GM21360 (cell line): ENCODE data around the gene ANAPC2.

Source experiments
- ATAC-seq: cut with Tn5 transposase; IDR thresholded peaks from one replicate; pipeline ENCODE4 v1.9.1; 2021; ENCODE audit warnings: mild to moderate bottlenecking, moderate library complexity; ENCODE audit not compliant: unreplicated experiment

The ANAPC2 gene

DNA sequence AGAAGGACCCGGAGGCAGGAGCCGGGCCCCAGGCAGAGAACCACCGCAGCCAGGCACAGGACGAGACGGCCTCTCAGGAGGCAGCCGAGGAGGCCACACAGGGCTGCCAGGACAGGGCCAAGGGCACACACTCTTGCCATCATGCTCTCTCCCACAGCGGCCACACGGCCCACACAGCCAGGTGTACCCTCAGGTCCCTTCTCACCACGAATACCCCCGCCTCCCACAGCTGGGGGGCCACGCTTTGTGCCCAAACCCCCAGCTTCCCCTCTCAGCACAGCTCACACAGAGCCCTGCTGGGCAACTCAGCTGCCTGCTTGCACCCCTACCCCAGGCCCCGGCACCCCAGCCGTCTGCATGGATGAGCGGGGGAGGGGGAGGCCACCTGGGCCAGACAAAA is 5.4 kb upstream of the ANAPC2 start:
- ATAC-seq, result no peak

DNA sequence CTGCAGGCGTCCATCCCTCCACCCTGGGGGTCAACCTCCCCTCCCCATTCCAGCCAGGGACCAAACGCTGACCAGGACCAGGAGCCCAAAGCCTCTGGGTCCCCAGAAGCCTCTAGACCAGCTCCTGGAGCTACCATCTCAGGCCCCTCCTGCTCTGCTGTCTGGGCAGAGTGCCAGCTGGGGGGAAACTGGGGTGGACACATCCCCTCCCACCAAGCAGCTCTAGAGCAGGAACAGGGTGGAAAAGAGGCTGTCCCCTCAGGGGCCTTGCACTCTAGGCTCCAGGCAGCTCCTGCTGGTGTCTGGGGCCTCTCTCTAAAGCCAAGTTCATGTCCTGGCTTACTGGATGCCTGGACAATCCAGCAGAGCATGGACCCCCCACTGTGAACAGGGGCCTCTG is 4.5 kb upstream of the ANAPC2 start:
- no peak for ATAC-seq

GRCh38 chr9:137192448-137192780 is 4.1 kb upstream of the ANAPC2 start:
- no peak for ATAC-seq

DNA sequence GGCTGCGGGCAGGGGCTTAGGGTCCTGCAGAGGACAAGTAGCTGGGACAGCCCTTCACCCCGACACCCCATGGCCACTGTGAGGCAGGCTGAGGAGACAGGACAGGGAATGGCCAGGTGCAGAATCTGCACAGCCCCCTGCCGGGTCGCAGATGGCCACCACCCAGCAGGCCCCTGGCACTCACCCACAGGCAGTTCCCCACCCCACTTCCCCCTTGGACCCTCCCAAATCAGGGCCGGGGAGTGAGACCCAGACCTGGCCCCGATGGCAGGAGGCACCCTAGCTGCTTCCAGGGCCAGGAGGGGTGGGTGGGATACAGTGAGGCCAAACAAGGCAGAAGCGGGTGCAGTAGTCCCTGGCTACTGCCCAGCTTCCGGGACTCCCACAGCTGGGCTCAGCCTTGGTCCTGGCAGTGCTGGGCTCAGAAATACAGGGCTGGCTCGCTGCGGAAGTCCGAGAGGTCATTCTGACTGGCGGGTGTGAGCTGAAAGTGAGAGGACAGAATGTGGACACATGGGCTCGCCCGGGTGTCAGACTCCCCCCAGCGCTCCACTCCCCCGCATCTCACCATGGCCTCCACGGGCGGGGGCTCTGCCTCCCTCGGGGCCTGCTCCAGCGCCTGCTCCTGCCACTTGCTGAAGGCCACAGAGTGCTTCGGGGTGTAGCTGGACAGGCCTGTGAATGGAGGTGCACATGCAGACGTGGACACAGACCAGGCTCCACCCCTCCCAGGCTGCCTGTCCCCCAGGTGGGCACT is 3.5 kb upstream of the ANAPC2 start:
- no peak for ATAC-seq

- no peak for ATAC-seq
Measured at GRCh38 chr9:137191245-137191644, 2.9 kb upstream of the ANAPC2 start.

DNA sequence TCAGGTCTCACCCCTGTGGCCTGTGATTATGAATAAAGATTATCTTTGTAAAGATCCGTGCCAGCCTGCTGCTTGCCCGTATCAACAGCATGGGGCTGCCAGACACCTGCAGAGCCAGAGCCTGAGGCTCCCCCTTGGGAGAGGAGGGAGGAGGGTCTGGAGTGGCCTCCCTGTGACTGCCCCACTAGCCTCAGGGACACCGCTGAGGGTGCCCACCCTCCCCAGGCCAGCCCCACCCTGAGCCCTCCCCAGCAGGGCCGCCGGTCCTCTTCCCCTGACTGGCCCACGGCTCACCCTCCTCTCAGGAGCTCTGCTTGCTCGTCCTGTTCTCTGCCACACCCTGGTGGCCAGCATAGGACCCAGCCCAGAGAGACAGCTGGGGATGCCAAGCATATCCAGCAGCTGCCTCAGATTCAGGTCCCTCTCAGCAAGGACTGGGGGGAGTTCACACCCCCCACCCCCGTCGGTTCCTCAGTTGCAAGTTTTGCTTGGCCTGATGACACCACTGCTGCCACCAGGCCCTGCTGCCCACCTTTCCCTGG is 2.0 kb upstream of the ANAPC2 start:
- ATAC-seq, result no peak

GRCh38 chr9:137189297-137190295 is 1.2 kb upstream of the ANAPC2 start:
- ATAC-seq, result no peak

GRCh38 chr9:137188086-137188489 is 272 bp downstream of the ANAPC2 start:
- ATAC-seq, result no peak

- ATAC-seq, result no peak
Measured at GRCh38 chr9:137187386-137187785, 974 bp downstream of the ANAPC2 start.

GRCh38 chr9:137186385-137186784 is 2.0 kb downstream of the ANAPC2 start:
- ATAC-seq, result no peak

- no peak for ATAC-seq
Measured at GRCh38 chr9:137185921-137186320, 2.4 kb downstream of the ANAPC2 start.

- ATAC-seq, result no peak
Measured at GRCh38 chr9:137184881-137185660, 3.3 kb downstream of the ANAPC2 start.

DNA sequence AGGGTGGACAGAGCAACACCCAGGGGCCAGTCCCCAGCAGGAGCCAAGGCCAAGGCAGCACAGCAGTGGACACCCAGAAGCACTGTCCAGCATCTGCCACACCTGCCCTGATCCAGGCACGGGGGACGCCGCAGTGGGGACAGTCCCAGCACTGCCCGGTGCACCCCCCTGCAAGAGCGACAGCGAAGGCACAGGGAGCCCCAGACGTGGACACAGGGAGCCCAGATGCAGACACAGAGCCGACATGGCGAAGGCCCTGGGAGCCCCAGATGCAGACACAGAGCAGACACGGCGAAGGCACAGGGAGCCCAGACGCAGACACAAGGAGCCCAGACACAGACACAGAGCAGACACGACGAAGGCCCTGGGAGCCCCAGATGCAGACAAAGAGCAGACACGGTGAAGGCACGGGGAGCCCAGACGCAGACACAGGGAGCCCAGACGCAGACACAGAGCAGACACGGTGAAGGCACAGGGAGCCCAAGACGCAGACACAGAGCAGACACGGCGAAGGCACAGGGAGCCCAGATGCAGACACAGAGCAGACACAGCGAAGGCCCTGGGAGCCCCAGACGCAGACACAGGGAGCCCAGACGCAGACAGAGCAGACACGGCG is 4.3 kb downstream of the ANAPC2 start:
- ATAC-seq, result no peak

DNA sequence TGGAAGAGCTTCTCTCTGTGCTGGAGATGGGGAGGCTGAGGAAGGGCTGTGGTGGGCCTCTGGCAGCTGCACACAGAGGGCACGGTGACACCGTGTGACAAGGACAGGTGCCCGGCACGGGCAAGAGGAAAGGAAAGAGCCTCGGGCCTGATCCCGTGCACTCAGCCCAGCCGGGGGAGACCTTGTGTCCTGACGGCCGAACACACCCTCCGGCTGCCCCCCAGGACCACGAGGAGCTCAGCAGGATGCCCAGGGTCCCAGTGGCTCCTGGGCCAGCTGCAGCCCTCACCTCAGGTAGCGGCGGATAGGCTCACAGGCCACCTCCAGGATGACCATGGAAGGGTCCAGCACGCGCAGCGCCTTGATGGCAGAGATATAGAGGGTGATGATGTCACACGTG is 5.5 kb downstream of the ANAPC2 start:
- ATAC-seq, result no peak

DNA sequence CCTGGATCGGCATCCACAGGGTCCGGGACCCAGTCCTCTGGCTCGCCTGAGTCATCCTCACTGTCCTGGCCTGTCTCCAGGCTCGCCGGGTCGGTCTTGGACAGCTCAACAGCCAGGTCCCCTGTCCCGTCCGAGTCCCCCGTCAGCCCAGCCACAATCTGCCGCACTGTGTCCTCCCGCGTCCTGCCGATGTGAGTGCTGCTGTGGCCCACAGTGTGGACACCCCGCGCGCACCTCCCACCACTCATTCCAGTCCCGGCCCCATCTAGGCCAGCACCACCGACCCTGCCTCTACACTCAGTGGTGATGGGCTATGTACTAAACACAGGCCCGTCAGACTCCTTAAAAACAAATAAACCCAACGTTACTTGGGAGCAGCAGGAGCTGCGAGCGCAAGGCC is 6.7 kb downstream of the ANAPC2 start:
- ATAC-seq, result no peak

GRCh38 chr9:137180491-137180890 is 7.9 kb downstream of the ANAPC2 start:
- ATAC-seq, result no peak

DNA sequence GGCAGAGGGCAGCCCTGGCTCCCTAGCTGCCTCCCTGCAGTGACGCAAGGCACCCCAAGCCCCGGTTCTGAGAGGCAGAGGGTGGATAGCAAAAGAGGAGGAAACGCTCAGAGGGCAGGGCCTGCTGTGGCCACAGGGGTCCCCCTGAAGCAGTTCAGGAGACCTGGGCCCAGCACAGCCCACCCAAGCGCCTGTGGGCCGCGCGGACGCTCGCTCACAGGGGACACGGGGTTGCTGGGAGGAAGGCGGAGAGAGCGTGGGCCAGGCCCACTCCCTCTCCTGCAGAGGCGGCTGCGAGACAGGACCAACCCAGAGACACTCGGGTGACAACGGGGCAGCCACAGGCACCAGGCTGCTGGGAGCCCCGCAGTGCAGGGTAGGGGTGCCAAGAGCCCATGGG is 8.6 kb downstream of the ANAPC2 start:
- no peak for ATAC-seq

- no peak for ATAC-seq
Measured at GRCh38 chr9:137178939-137179630, 9.3 kb downstream of the ANAPC2 start.

DNA sequence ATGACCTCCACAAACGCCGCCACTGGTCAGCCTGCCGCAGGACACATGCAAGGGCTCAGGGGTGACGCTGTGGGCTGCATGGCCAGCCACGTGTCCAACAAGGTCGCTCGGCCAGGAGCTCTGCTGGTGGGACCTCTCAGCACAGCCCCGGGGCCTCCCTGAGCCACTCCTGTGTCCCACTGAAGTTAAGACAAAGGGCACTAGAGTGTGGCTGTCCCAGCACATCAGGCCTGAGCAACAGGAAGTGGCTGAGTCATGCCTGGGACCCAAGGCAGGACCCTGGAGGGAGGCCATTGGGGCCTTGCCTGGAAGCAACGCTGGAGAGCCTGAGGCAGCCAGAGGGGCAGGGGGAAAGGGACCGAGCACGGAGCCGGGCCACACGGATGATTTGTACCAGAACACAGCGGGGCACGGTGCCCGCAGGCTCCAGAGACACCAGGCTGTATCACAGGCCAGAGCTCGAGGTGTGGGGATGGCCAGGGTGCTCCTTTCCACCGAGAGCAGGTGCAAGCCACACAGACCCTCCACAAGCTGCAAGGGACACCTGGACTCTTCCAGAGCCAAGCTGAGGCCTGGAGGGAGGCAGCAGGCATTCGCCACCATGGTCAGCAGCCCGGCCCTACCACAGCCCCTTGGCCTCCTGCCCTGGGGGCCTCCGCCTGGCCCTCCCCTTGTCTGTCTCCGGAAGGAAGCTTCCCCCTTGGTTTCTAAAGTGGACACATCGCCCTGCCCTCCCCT is 10.0 kb downstream of the ANAPC2 start:
- ATAC-seq, result no peak
